ENCODE data around the gene OPCML.

The OPCML gene

DNA sequence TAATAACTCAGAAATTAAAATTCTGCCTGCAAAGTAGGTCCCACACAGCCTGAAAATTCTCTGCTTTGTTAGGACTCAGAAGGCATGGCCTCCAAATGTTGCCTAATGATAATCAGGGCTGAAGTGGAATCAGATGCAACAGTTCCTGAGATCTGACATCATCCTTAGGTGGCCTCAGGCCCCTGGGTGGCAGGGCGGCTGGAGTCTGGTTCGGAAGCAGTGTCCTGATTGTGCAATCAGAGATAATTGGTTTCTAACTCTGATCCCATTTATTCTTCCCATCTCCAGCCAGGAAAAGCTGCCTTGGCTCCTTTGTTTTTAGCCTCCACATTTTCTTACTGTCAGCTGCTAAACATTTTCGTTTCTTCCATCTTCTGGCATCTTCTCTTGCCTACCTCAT is 399.3 kb downstream of the OPCML start:
- no peak for DNase-seq (ENCODE audit: low read depth)

DNA sequence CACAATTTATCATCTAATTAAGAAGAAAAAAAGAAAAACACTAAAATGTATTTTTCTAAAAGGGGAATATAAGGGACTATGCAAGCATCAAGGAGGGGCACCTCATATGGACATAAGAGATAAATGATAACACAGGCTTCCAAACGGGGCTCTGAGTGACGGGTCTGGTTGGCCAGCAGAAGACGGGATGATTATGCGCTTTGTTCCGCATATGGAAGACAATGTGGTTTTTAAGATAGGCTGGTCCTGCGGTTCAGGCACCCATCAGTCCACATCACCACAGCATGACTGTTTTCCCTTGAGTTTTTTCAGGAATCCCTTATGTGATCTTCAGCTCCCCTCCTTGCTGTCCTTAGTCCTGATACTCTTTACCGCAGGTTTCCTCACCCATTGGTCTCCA is 404.6 kb downstream of the OPCML start:
- DNase-seq (ENCODE audit: low read depth) = no peak

DNA sequence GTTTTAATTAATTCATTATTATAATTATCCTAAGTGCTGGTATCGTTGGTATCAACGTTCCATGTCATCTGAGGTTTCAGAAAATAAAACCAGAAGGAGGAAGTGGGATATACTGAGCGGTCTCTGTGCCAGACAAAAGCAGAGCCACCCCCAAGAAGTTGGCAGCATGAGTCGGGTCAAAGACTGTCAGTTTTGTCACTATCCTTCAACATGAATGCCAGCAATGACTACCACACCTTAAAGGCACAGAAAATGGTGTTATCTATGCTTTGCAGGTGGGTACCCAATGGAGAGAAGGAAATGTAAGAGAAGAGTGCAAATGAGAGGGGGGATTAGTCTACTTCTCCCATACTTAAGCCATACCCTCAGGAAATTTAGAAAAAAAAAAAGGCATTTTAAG is 408.5 kb downstream of the OPCML start:
- DNase-seq (ENCODE audit: low read depth) = no peak

GRCh38 chr11:133123366-133123765 is 408.9 kb downstream of the OPCML start:
- no peak for DNase-seq (ENCODE audit: low read depth)

DNA sequence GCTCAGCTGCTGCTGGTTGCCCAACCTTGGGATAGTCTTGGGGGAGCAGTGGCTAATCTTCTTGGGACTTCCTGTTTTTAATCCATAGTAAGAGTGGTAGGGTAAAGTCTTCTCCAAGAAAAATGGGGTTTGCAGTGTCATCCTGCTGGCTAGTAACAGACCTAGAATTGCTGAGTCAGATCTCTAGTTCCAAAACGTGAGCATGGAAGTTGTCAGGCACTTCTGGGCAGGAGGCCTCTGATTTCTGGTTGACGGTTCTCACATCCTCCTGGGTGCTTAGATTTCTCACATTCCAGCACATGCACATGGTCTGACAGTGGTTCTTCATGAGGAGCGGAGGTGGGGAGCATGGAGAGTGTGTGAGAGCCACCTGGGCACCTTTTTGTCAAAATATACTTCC is 410.0 kb downstream of the OPCML start:
- no peak for DNase-seq (ENCODE audit: low read depth)

DNA sequence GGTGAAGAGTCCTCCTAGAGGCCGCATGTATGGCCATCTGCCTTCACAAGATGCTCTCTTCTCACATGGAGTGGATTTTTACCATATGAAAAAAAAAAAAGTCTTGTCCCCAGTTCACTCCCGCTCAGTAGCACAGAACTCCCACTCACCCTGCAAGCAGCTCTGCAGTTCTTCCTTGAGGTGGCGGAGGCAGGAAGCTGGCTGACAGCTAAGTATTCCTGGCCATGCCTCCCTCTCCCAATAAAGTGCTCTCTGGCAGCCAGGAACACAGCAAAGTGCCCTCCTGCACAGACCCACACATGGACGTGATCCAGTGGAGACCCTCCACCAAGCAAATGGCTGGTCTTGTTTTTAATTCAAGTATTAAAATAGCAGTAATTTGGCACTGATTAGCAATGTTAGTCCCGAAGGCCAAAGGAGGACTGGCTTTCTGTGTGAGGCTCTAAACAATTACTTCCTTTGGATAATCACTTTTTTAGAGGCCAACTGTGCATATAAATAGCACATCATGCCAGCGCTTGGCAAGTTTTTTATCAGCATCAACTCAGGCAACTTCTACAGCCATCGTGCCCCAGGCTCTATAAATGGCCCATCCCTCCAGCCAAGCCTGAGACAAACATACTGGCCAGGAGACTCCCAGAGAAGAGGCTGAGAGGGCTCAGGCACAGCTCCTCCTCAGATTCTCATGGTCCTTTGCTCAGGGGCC is 413.6 kb downstream of the OPCML start:
- DNase-seq (ENCODE audit: low read depth) = no peak

DNA sequence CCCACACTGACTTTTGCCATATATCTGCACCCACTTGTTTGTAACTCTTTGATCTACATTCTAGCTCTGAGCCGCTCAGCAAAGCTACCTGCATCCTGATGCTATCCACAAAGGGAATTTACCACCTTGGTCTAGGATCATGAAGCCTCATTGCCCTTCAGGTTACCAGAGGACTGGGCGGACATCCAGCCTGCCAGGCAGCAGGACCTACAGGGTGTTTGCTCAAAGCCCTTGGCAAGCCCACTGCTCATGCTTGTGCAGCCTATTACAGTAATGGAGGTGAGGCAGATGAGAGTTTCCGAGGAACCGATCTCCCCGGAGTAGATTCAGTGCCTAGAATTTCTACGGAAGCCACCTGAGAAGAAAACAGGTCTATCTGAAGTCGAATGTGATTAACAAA is 417.2 kb downstream of the OPCML start:
- DNase-seq (ENCODE audit: low read depth) = no peak

DNA sequence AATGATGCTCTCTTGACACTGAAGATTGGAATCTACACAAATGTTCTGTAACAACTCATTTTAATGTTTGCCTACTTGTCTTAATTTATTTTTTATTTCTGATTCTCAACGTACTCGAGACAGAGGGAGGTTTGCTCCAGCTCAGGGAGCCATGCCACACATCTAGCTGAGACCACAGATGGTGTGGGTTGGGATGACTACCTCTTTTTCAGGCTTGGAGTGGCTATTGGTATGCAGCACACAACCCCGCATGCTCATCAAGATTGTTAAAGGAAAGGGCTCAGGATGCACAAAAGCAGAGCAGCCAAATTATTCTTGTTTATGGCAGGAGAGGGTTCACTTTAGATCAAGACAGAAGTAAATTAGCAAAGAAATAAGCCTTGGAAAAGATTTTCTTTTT is 424.5 kb downstream of the OPCML start:
- DNase-seq (ENCODE audit: low read depth) = no peak

- no peak for DNase-seq (ENCODE audit: low read depth)
These were observed 425.2 kb downstream of the OPCML start for GRCh38 chr11:133107136-133107535.

GRCh38 chr11:133106417-133106816 is 425.9 kb downstream of the OPCML start:
- no peak for DNase-seq (ENCODE audit: low read depth)

DNA sequence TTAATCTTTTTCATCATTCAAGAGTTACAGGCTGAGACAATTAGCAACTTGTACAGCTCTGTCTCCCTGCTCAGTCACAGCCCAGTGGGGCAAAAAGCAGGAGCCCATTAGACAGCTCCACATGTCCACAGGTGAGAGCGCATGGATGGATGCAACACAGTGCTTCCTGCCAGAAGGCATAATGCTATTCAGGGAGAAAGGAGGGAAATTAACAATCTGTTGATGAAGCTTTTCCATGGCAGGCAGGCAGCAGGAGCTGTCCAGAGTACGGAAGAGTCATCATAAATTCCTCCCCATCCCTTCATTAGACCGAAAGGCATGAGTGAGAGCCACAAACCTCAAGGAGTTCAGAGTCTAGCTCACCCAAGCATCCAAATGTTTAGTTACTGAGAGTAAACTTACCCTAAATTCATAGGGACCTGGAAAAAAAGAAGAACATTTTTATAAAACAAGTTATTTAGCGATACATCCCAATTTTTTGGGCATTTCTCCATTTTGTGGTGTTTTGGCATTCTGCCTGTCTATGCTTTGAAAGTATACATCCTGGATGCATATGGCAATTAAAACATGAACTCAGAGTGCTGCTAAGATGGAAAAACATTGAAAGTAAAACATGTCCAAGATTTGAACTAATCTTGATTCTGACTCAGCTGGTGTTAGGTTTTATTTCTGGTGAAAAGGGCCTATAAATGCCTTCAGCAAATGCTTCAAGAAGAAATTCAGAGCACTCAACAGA is 428.1 kb downstream of the OPCML start:
- no peak for DNase-seq (ENCODE audit: low read depth)

GRCh38 chr11:133096981-133097380 is 435.3 kb downstream of the OPCML start:
- no peak for DNase-seq (ENCODE audit: low read depth)

DNA sequence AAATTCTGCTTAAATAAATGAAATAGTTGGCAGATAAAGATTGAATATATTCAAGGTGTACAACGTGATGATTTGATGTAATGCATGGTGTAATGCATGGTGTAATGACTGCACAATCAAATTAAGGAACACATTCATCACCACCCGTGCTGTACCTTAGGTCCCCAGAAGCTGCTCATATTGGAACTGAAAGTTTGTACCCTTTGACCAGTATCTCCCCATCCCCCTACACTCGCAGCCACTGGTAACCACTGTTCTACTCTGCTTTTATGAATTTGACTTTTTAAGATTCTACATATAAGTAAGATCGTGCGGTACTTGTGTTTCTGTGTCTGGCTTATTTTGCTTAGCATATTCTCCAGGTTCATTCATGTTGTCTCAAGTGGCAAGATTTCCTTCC is 445.8 kb downstream of the OPCML start:
- DNase-seq (ENCODE audit: low read depth) = no peak

- no peak for DNase-seq (ENCODE audit: low read depth)
These were observed 449.3 kb downstream of the OPCML start for GRCh38 chr11:133082841-133083488.

DNA sequence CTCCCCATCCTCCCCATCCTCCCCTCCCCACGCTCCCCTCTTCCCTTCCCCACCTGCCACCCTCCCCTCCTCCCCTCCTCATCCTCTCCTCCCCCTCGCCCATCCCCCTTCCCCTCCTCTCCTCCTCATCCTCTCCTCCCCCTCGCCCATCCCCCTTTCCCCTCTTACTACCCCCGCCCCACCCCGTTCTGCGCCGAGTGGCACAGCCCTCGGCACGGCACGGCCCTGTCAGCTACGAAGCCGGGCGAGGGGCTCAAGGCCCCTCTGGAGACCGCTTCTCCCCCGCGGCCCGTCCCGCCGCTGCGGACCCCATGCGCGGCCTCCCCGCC is 449.9 kb downstream of the OPCML start:
- DNase-seq (ENCODE audit: low read depth) = no peak

DNA sequence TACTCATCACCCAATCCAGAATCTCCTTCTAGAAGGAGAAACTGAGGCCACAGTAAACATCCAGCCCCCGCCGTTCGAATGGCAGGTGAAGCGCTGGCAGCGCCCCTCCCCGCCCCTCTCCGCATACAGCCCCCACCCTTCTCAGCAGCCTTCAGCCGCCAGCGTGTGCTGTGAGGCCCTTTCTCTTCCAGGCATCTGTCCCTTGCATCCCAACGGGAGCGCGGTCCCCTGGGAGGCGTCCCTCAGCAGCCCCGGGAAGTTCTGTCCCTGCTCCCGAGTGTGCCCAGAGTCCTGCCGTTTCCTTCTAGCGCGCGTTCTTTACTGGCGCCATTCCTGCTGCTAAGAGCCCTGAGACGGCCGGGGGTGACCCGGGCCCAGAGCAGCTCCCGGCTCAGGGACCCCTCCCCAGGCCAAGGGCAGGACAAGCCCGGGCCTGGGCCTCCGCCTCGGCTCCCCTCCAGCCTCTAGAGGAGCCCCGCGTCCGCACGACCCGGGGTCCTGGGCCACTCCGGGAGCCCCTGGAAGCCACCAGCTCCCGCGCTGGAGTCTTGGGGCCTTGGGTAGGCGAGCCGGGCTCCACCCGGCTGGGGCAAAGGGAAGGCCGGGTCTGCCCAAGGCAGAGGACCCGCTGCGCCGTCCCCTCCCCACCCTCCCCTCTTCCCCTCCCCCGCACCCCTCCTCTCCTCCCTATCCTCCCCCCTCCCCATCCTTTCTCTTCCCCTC is 450.4 kb downstream of the OPCML start:
- no peak for DNase-seq (ENCODE audit: low read depth)

GRCh38 chr11:133081020-133081419 is 451.3 kb downstream of the OPCML start:
- DNase-seq (ENCODE audit: low read depth) = no peak

DNA sequence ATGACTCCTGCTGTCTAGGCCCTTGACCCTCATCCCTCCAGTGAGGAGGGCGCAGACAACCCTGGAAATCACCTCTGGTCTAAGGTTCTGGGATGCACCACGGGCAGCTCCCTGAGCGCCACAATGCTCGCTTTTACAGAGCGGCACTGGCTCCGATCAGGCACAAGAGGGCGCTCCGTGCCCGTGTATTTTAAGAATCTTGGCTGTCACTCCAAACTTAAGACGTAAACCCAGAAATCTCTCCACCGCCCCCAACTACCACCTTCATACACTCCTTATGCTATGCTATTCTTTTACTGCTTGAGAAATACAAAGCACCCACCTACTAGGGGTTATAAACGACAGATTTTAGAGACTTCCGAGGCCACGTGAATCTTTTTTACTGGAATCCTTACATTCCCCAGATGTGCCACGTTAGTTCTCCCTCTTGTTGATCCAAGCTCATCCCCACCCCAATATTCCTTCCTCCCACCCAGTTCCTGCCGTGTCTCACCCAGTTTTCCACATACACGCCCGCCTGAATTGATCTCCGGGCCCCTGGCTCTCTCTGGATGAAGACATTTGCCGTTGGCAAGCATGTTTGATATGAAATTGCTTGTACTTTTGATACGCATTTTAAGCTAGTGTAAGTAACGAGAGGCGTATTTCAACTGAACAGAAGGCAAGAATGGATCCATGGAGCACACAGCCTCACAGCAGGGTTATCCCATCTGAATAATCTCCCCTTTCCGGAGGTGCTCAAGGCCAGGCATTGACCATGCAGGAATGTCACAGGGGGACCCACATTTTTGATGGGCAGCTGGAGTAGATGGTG is 453.5 kb downstream of the OPCML start:
- peak; percentile 6 for DNase-seq (ENCODE audit: low read depth)

GRCh38 chr11:133078012-133078411 is 454.3 kb downstream of the OPCML start:
- no peak for DNase-seq (ENCODE audit: low read depth)

GRCh38 chr11:133075351-133075750 is 456.9 kb downstream of the OPCML start:
- no peak for DNase-seq (ENCODE audit: low read depth)

DNA sequence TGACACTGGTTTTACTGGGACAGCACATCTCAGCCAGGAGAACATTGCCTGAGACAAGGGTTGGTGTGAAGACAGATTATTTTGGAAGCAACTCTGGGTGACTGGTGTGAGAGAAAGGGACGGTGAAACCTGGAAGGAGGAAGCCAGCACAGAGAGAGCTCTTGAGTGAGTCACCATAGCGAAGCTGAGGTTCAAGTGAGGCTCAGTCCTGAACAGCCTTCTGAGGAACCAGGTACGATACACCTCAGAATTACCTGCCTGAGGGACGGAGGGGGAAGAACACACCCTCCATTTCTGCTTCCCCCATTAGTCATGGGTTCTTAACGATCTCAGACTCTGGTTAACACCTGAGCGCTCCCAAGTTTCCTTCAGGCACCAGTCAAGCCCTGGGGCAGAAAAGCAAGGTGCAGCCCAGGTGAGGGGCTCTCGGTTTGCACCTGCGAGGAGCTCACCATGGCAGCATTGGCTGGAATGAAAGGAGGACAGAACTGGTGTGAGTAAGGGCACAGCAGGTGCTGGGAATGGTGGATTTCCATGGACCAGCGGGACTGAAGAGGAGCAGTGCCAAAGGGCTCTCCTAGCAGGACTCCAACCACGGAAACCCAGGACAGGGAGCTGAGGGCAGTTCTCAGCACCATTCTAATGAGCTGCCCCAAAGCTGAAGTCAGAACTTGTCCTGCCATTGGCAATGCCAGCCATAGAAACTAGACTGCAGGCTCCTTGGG is 459.3 kb downstream of the OPCML start:
- no peak for DNase-seq (ENCODE audit: low read depth)

All from HS-5 (cell line).